ENCODE results near the gene KLHL12. TPM values are rescaled to one million over a fixed set of nuclear protein-coding genes. Genes with fewer than 3 reads are reported as not detected.

The KLHL12 gene
- total RNA-seq, 2 experiments from 2014 or later = 33.9 to 46.2 TPM

GRCh38 chr1:202862679-202863560, 64.1 kb downstream of the KLHL12 start:
- Histone ChIP-seq H3K9me3 (ENCODE audit: low read length) (no peaks in the 10 kb centered on the region), H2AFZ (ENCODE audit: low read length) (no peak overlapping the region), H3K27ac (ENCODE audit: low read depth, low read length, poor library complexity, severe bottlenecking) (no peak overlapping the region), H3K4me3 (ENCODE audit: low read depth, low read length, poor library complexity, severe bottlenecking) (no peak overlapping the region), H3K4me1 (ENCODE audit: insufficient read depth, low read length, poor library complexity, severe bottlenecking) (no peaks in the 10 kb centered on the region), H3K79me2 (ENCODE audit: insufficient read depth, low read depth, low read length) (no peaks in the 10 kb centered on the region), H3K4me2 (ENCODE audit: low read length) (no peak overlapping the region), H3K36me3 (ENCODE audit: insufficient read depth, low read length) (no peaks in the 10 kb centered on the region), H4K20me1 (ENCODE audit: insufficient read depth, low read length) (no peaks in the 10 kb centered on the region), H3K9me2 (ENCODE audit: insufficient read depth, low read length) (no peaks in the 10 kb centered on the region)
- POLR2A ChIA-PET = interaction anchor here (0.6 to 1.2 kb wide), 2 partner anchors 14 to 926 kb away, joined by 3 read pairs; no protein-coding TSS in a partner anchor
- no peak for DNase-seq (ENCODE audit: low spot score)
- TF ChIP-seq EZH2phosphoT487 (IDR thresholded peaks at IDR 0.05; ENCODE audit: borderline replicate concordance, low read depth, low read length) (no peak), CTCF (conservative IDR thresholded peaks at IDR 0.05; ENCODE audit: low read length) (no peak)
- BruUV-seq (replicated peaks) = no TSS peak
- CTCF ChIA-PET (ENCODE audit: unreplicated experiment) = no interaction called here
- intact Hi-C loops (cut with micrococcal nuclease; ENCODE audit: unreplicated experiment) = no loop called here

- no peak overlapping the region for H3K27ac ChIP-seq (ENCODE audit: low read depth, low read length, poor library complexity, severe bottlenecking)
- ChIA-PET POLR2A (interaction anchor here (0.6 kb wide), 1 partner anchor 79 kb away, joined by 3 read pairs; no protein-coding TSS in a partner anchor), CTCF (ENCODE audit: unreplicated experiment) (no interaction called here)
- H3K79me2 ChIP-seq (ENCODE audit: insufficient read depth, low read depth, low read length) = no peaks in the 10 kb centered on the region
- no peaks in the 10 kb centered on the region for H3K4me1 ChIP-seq (ENCODE audit: insufficient read depth, low read length, poor library complexity, severe bottlenecking)
- no peak for DNase-seq (ENCODE audit: low spot score)
- H4K20me1 ChIP-seq (ENCODE audit: insufficient read depth, low read length) = no peaks in the 10 kb centered on the region
- TF ChIP-seq CTCF (conservative IDR thresholded peaks at IDR 0.05; ENCODE audit: low read length) = no peak
- peak; percentile 74; the same call in 1 of the 2 replicates for TF ChIP-seq EZH2phosphoT487 (IDR thresholded peaks at IDR 0.05; ENCODE audit: borderline replicate concordance, low read depth, low read length)
- intact Hi-C loops (cut with micrococcal nuclease; ENCODE audit: unreplicated experiment) = no loop called here
- no peaks in the 10 kb centered on the region for H3K9me2 ChIP-seq (ENCODE audit: insufficient read depth, low read length)
- no peaks in the 10 kb centered on the region for H3K9me3 ChIP-seq (ENCODE audit: low read length)
- H2AFZ ChIP-seq (ENCODE audit: low read length) = no peak overlapping the region
- H3K4me2 ChIP-seq (ENCODE audit: low read length) = peak overlapping the region; percentile 18; the same call in 1 of the 2 replicates
- no peaks in the 10 kb centered on the region for H3K36me3 ChIP-seq (ENCODE audit: insufficient read depth, low read length)
- no TSS peak for BruUV-seq (replicated peaks)
- no peak overlapping the region for H3K4me3 ChIP-seq (ENCODE audit: low read depth, low read length, poor library complexity, severe bottlenecking)
Measured at GRCh38 chr1:202861420-202862132, 65.5 kb downstream of the KLHL12 start.
